HepG2 (cell line): ENCODE results near the gene CHST3. TPM values are rescaled to one million over a fixed set of nuclear protein-coding genes. Genes with fewer than 3 reads are reported as not detected.

Source experiments
- AGO1 ChIP-seq: fragments of 200-400 bp; formaldehyde crosslinking; IDR thresholded peaks from 2 replicates; pipeline ENCODE4 v1.6.1; 2017; ENCODE audit warnings: mild to moderate bottlenecking, low read depth, low read length, moderate library complexity; ENCODE audit not compliant: poor library complexity, severe bottlenecking
- ERF ChIP-seq: IDR thresholded peaks from 2 replicates; pipeline ENCODE4 v1.6.1; 2018; ENCODE audit warnings: missing biosample characterization, missing genetic modification reagents
- ESRRA ChIP-seq: sonication (generic); formaldehyde crosslinking; IDR thresholded peaks from 2 replicates; pipeline ENCODE4 v1.5.1; 2020; ENCODE audit warnings: mild to moderate bottlenecking, low read depth, missing genetic modification reagents
- MTF1 ChIP-seq: sonication (generic); formaldehyde crosslinking; IDR thresholded peaks from 2 replicates; pipeline ENCODE4 v1.5.0; 2020; ENCODE audit warnings: missing genetic modification reagents
- NFIB ChIP-seq: sonication (generic); formaldehyde crosslinking; IDR thresholded peaks from 2 replicates; pipeline ENCODE4 v1.9.0; 2021; ENCODE audit warnings: missing genetic modification reagents, mild to moderate bottlenecking, borderline replicate concordance
- NFKB2 ChIP-seq: sonication (generic); formaldehyde crosslinking; IDR thresholded peaks from 2 replicates; pipeline ENCODE4 v1.4.0; 2020; ENCODE audit warnings: missing genetic modification reagents, borderline replicate concordance
- SCMH1 ChIP-seq: sonication (generic); formaldehyde crosslinking; IDR thresholded peaks from 2 replicates; pipeline ENCODE4 v1.9.0; 2021; ENCODE audit warnings: missing genetic modification reagents, mild to moderate bottlenecking, borderline replicate concordance
- ZKSCAN1 ChIP-seq: fragments of 150-350 bp; IDR thresholded peaks from 2 replicates; pipeline ENCODE4 v1.6.1; 2014; ENCODE audit warnings: low read length
- ZNF598 ChIP-seq: sonication (generic); formaldehyde crosslinking; IDR thresholded peaks from 2 replicates; pipeline ENCODE4 v1.5.1; 2020; ENCODE audit warnings: mild to moderate bottlenecking, missing genetic modification reagents, borderline replicate concordance
- polyA plus RNA-seq, 8 experiments: library from polyadenylated mRNA; depleted of rRNA in 3 of 8; stranded (reverse) in 7 of 8; unstranded in 1 of 8; fragments of >200 nt; fragmentation: Illumina TruSeq in 4 of 8; extraction: Trizol in 4 of 8; gene quantifications; 2 replicates each; pipeline versions ENCODE4 v1.2.1 to v1.2.3, GENCODE V29; 2011 to 2016; ENCODE audit warnings: low read depth in 4 of 8, missing spikeins in 1 of 8, mixed read lengths in 1 of 8; ENCODE audit not compliant: insufficient read depth in 1 of 8
- total RNA-seq, 5 experiments: library from RNA; depleted of rRNA; stranded (reverse); fragments of >200 nt; fragmentation: Illumina TruSeq; extraction: Trizol; gene quantifications; 2 replicates each; pipeline ENCODE4 v1.2.3, GENCODE V29; 2016; ENCODE audit warnings: low read depth in 1 of 5
- TF ChIP-seq, protein P1 (sequence below): sonication (generic); formaldehyde crosslinking; IDR thresholded peaks from 2 replicates; pipeline ENCODE4 v1.9.0; 2021; ENCODE audit warnings: missing genetic modification reagents, borderline replicate concordance
- TF ChIP-seq, protein P2 (sequence below): sonication (generic); formaldehyde crosslinking; IDR thresholded peaks from 2 replicates; pipeline ENCODE4 v1.4.0; 2020; ENCODE audit warnings: missing genetic modification reagents
- TF ChIP-seq, protein P3 (sequence below): IDR thresholded peaks from 2 replicates; pipeline ENCODE4 v1.6.1; 2016; ENCODE audit warnings: low read depth

Gene CHST3
- total and polyA plus RNA-seq, 2 of the 13 experiments (the other 11 are each of a cell fraction or from before 2014, with no cell fraction given), result 7.2 to 18.7 TPM

DNA sequence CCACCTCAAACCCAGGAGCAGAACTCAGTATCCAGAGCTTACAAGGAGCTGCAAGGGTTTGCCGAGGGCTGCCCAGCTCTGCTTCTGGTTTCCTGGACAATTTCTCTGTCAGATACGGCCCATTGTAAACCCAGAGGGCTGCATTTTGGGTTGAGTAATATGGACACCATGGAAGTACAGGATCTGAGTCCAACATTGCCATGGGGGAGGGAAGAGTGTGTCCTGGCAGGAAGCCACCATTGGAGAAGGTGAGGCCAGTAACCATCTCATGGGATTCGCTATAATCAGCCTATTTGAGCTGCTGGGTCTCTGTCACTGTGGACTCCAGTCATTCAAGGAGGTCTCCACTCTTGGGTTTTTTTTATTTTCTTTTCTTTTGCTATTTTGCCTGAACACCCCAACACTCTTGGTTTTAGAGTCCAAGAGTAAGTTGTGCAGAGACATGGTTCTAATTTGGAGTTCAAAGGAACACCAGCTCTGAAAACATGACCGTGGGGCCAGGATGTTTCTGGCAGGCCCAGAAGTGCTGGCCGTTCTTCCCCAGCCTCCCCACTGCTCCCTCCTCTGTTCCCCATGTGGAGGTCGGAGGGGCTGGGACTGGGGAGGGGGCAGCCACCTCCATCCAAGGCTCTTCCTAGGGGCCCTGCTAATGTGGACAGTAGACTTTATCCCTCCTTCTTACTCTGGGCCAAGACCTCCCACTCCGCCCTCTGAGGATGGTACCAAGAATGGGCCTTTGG is 46.2 kb downstream of the CHST3 start (continued):
- TF ChIP-seq NFIB (CRISPR knock-in tag) (no peak), ESRRA (CRISPR knock-in tag) (no peak), AGO1 (no peak), NFKB2 (no peak), ZKSCAN1 (no peak), ERF (no peak), SCMH1 (CRISPR knock-in tag) (no peak), MTF1 (CRISPR knock-in tag) (no peak), ZNF598 (no peak)
- TF ChIP-seq, protein P1, sequence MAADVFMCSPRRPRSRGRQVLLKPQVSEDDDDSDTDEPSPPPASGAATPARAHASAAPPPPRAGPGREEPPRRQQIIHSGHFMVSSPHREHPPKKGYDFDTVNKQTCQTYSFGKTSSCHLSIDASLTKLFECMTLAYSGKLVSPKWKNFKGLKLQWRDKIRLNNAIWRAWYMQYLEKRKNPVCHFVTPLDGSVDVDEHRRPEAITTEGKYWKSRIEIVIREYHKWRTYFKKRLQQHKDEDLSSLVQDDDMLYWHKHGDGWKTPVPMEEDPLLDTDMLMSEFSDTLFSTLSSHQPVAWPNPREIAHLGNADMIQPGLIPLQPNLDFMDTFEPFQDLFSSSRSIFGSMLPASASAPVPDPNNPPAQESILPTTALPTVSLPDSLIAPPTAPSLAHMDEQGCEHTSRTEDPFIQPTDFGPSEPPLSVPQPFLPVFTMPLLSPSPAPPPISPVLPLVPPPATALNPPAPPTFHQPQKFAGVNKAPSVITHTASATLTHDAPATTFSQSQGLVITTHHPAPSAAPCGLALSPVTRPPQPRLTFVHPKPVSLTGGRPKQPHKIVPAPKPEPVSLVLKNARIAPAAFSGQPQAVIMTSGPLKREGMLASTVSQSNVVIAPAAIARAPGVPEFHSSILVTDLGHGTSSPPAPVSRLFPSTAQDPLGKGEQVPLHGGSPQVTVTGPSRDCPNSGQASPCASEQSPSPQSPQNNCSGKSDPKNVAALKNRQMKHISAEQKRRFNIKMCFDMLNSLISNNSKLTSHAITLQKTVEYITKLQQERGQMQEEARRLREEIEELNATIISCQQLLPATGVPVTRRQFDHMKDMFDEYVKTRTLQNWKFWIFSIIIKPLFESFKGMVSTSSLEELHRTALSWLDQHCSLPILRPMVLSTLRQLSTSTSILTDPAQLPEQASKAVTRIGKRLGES, result no peak
- TF ChIP-seq, protein P2, sequence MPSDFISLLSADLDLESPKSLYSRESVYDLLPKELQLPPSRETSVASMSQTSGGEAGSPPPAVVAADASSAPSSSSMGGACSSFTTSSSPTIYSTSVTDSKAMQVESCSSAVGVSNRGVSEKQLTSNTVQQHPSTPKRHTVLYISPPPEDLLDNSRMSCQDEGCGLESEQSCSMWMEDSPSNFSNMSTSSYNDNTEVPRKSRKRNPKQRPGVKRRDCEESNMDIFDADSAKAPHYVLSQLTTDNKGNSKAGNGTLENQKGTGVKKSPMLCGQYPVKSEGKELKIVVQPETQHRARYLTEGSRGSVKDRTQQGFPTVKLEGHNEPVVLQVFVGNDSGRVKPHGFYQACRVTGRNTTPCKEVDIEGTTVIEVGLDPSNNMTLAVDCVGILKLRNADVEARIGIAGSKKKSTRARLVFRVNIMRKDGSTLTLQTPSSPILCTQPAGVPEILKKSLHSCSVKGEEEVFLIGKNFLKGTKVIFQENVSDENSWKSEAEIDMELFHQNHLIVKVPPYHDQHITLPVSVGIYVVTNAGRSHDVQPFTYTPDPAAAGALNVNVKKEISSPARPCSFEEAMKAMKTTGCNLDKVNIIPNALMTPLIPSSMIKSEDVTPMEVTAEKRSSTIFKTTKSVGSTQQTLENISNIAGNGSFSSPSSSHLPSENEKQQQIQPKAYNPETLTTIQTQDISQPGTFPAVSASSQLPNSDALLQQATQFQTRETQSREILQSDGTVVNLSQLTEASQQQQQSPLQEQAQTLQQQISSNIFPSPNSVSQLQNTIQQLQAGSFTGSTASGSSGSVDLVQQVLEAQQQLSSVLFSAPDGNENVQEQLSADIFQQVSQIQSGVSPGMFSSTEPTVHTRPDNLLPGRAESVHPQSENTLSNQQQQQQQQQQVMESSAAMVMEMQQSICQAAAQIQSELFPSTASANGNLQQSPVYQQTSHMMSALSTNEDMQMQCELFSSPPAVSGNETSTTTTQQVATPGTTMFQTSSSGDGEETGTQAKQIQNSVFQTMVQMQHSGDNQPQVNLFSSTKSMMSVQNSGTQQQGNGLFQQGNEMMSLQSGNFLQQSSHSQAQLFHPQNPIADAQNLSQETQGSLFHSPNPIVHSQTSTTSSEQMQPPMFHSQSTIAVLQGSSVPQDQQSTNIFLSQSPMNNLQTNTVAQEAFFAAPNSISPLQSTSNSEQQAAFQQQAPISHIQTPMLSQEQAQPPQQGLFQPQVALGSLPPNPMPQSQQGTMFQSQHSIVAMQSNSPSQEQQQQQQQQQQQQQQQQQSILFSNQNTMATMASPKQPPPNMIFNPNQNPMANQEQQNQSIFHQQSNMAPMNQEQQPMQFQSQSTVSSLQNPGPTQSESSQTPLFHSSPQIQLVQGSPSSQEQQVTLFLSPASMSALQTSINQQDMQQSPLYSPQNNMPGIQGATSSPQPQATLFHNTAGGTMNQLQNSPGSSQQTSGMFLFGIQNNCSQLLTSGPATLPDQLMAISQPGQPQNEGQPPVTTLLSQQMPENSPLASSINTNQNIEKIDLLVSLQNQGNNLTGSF (CRISPR knock-in tag), result no peak
- TF ChIP-seq, protein P3, sequence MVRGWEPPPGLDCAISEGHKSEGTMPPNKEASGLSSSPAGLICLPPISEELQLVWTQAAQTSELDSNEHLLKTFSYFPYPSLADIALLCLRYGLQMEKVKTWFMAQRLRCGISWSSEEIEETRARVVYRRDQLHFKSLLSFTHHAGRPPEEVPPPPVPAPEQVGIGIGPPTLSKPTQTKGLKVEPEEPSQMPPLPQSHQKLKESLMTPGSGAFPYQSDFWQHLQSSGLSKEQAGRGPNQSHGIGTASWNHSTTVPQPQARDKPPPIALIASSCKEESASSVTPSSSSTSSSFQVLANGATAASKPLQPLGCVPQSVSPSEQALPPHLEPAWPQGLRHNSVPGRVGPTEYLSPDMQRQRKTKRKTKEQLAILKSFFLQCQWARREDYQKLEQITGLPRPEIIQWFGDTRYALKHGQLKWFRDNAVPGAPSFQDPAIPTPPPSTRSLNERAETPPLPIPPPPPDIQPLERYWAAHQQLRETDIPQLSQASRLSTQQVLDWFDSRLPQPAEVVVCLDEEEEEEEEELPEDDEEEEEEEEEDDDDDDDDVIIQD (CRISPR knock-in tag), result no peak
